GM19438 (cell line): ENCODE data around the gene LAPTM5.

Experiments used
- ATAC-seq: cut with Tn5 transposase; IDR thresholded peaks from one replicate; pipeline ENCODE4 v1.9.1; 2021; ENCODE audit warnings: low read depth; ENCODE audit not compliant: unreplicated experiment

The LAPTM5 gene

DNA sequence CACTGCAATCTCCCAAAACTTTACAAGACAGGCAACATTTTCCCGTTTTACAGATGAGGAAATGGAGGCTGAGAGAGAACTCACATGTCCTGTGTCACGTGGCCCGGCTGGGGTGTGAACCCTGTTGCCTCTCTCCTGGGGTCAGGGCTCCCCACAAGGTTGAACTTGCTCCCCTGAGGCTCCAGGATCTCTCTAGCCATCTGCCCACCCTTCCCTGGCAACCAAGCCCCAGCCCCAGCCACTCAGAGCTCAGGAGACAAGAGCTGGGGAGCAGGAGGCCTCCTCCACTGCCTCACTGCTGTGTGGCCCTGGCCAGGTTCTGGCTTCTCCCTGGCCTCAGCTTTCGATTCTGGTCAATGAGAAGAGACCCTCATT is 11.8 kb downstream of the LAPTM5 start:
- ATAC-seq: no peak

GRCh38 chr1:30745156-30745833 is 12.3 kb downstream of the LAPTM5 start:
- no peak for ATAC-seq

GRCh38 chr1:30744060-30744756 is 13.4 kb downstream of the LAPTM5 start:
- ATAC-seq: no peak

- ATAC-seq: no peak
These were observed 14.0 kb downstream of the LAPTM5 start for GRCh38 chr1:30743584-30744059.

- no peak for ATAC-seq
These were observed 14.5 kb downstream of the LAPTM5 start for GRCh38 chr1:30742963-30743559.

DNA sequence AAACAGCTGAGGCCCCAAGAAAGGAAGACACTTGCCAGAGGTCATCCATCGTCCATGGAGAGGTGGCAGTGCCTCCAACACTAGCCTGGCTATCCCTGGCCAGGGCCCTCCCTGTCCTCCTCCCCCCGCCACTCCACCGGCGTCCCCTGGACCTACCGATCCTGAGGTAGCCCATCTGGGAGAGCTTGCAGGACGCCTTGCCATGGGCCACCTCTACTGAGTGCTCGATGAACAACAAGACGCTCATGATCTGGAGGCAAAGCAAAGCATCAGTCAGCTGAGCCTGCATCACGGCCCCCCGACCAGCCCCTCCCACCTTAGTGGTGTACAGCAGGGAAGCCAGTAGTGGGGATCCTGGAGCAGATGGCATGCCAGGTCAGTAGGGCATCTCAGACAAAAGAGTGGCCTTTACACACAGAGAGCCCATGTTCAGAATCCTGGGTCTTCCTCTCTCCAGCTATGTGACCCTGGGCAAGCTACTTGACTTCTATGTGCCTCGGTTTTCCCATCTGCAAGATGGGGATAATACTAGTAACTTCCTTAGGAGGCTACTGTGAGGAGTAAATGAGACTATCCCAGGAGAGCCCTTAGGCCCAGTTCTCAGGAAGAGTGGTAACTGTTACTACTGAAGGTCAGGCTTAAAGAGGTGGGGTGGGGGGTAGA is 15.1 kb downstream of the LAPTM5 start:
- no peak for ATAC-seq

DNA sequence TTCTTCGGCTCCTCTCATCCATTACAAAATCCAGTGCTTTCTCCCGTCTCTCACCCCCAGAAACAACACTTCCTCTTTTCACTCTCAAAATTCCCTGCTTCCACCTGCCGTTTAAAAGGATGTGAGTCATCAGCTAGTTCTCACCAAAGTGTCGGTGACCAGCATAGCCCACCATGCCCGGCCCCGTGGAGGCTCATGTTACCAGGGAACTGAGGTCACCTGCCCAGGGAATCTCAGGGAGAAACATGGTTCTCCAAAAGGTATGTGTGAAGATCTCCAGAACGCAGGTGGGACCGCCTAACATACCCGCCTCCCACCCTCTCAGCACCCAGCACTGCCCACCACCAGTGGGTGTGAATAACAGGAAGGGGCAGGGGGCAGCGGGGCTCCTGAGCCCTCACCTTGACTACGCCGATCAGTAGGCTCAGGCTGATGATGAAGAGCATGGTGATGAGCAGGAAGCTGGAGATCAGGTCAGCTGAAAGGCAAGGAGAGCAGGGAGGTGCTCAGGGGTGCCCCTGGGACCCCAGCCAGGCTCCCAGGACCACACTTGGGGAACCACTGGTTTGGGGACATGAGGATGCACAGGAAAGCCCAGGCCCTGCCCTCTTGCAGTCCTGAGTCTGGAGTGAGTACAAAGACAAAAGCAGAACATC is 16.2 kb downstream of the LAPTM5 start:
- ATAC-seq: no peak

- no peak for ATAC-seq
These were observed 17.0 kb downstream of the LAPTM5 start for GRCh38 chr1:30740251-30741238.

DNA sequence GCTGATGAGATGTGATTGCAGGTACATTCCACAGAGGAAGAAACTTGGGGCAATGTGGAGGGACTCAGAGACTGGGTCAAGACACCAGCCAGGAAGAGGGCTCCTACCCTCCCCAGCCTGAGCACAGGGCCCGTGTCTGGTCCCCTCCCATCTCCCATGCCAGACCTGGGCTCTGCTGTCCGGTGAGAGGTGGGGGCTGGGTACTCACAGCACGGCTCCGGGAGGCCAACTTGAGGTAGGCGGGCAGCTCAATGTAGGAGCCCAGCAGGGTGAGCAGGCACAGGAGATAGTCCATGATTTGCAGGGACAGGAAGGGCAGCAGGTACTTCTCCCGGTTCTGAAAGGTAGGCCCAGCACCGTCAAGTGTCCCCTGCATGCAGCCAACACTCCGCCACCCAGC is 18.0 kb downstream of the LAPTM5 start:
- ATAC-seq: no peak

DNA sequence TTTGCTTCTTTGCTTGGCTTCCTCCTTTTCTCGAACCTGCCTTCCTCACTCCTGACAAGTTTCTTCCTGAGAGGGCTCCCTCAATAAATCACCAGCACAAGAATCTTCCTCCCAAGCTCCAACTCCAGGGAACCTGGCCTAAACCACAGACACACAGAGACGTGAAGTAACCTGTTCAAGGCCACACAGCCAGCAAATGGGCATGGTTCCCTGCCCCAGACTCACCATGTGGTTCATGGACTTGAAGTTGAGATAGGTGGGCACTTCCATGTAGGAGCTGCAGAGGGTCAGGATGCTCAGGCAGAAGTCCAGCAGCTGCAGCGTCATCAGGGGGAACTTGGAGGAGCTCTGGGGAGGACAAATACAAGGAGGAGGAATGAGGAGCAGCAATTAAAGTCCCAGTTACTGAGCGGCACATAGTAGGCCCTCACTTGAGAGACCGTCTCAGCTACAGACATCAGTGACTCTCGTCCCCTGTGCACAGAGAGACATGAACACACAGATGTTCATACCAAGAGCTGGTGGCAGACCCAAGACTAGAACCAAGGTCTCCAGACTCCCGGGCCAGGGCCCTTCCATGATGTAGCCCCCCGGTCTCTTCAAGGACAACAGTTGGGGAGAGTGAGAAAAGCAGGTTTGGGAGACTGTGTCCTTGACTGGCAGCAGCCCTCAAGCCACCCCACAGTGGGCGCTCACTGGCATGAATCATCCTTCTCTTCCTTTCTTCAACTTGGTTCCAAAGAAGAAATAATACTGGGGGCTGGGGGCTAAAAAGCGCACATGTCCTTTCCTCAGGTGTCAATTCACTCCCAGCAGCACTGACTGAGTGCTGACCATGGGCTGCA is 18.6 kb downstream of the LAPTM5 start:
- ATAC-seq: no peak

DNA sequence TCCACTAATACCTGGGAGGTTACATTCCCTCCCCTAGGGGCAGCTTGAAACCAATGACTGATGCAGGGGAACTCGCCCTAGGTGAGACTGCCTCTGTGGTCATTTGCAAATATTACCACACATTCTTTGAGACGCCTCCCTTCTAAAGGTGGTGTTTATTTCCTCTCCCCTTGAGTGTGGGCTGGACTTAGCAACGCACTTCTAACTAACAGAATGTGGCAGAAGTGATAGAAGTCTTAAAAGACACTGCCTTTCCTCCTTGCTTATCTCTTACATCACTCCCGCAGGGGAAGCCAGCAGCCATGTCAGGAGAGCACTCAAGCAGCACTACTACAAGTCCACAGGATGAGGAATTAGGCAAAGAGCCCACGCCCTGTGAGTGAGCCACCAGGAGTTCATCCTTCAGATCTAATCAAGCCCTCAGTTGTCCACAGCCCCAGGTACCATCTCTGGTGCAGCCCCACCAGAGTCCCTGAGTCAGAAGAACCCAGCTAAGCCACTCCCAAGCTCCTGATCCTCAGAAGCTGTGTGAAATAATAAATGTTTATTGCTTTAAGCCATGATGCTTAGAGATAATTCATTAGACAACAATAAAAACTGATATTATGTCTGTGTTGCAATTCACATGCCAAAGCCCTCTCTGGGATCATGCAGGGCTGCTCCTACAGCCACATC is 19.4 kb downstream of the LAPTM5 start:
- ATAC-seq: no peak

- ATAC-seq: no peak
These were observed 20.1 kb downstream of the LAPTM5 start for GRCh38 chr1:30737357-30738039.

- no peak for ATAC-seq
These were observed 21.7 kb downstream of the LAPTM5 start for GRCh38 chr1:30735668-30736498.

DNA sequence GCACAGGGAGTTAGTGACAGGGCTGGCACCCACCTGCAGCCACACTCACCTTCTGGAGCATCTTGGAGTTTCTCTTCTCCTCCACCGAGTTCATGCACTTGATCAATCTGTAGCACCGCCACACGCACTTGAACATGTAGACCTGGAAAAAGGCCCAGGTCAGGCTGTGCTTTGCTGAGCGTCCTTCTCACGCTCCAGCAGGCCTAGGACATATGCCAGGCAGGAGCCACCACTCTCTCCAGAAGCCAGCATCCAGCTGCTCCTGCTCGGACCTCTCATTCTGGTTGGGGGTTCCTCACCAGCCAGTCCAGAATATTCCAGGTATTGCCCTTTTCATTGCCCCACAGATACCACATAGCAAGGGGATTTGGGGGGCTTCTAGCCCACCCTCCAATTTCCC is 22.4 kb downstream of the LAPTM5 start:
- no peak for ATAC-seq

DNA sequence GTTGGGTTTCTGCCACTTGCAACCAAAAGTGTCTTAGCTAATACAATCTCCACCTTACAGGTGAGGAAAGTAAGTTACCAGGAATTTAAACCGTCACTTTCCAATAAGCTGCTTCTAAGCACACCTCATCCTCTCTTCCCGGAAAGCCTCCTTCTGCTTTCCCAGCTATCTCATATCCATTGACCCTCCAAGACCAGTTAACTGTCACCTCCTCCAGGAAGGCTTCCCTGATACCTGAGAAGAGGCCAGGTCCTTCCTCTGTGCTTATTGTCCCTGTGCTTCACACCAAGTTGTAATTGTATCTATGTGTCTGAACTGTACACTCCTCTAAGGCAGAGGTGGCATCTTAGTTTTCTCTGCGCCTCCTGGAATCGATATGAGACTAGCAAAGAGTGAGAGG is 23.0 kb downstream of the LAPTM5 start:
- ATAC-seq: no peak

DNA sequence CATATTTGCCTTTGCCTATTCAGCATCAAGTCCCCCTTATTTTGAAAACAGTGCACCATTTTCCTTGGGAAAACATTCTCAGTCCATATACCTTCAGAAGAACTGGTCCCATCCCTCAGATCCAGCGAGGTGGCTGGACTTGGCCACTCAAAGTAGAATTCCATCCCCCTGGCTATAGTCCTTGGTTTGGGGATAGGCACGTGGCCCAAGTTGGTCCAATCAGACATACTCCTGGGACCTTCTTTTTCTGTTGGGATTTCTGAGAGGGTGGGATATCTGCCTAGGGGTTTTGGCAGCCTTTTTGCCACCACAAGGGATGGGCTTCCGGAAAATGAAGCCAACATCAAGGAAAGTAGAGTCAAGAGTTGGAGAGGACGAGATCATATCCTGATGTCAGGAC is 23.5 kb downstream of the LAPTM5 start:
- no peak for ATAC-seq

DNA sequence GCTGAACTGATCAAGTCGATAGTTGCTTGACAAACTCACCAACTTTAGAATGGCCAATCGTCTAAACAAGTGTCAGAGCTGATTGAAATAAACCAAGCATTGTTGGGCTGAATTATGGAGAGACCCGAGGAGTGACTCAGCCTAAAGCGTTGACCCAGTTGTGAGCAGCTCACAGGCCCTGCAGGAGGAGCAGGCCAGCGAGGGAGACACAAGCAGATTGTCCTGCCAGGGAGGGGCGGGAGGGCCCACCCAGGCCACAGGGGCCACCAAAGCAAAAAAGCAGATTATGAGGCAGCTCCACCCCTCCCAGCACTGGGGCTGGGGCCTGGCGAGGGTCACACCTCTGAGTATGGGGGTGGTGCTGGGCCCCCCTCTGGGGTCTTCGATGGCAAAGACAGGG is 24.1 kb downstream of the LAPTM5 start:
- ATAC-seq: no peak
